HepG2 (cell line): ENCODE measurements around the gene CTNNA2. TPM values are rescaled to one million over a fixed set of nuclear protein-coding genes. Genes with fewer than 3 reads are reported as not detected.

Experiments used
- ATAC-seq: fragments of 200-7000 bp; cut with Tn5 transposase; 3 replicates; pipeline ENCODE4 v1.9.1; 2020; ENCODE audit warnings: mild to moderate bottlenecking, moderate library complexity
- BruUV-seq: library from RNA; stranded (reverse); fragments of 400-500 nt; replicated peaks from 2 replicates; lab custom pipeline; 2021; lab: Mats Ljungman, UMichigan
- CTCF ChIA-PET: fragments of 300-600 bp; formaldehyde crosslinking; extraction: SDS; loops from one replicate; lab custom pipeline; 2021; ENCODE audit warnings: low total read pairs, inconsistent platforms, low intra/inter-chr PET ratio; lab: Yijun Ruan, JAX
- POLR2A ChIA-PET: fragments of 350-600 bp; sonication (Branson Sonifier 250); formaldehyde crosslinking; loops from one replicate; lab custom pipeline; 2020; ENCODE audit warnings: antibody characterized with exemption, inconsistent platforms; lab: Yijun Ruan, JAX
- DNase-seq: peaks from one replicate; pipeline ENCODE4 v3.0.0-alpha.2; 2015; ENCODE audit warnings: low spot score
- FAIRE-seq: peaks from 3 replicates; lab custom pipeline; 2011; peaks lifted over from hg19 to GRCh38; lab: Jason Lieb, UNC
- H2AFZ ChIP-seq: one replicate; pipeline ENCODE4 v1.6.1; 2011; ENCODE audit warnings: low read length, inconsistent platforms
- H3K27ac ChIP-seq: fragments of 300-600 bp; 3 replicates; pipeline ENCODE4 v1.8.0; 2011; ENCODE audit warnings: mixed run types, mild to moderate bottlenecking, mixed read lengths, low read length, inconsistent platforms; ENCODE audit not compliant: insufficient read depth; ENCODE audit errors: extremely low read length
- H3K27me3 ChIP-seq, 2 experiments: fragments of 200-600 bp in 1 of 2; 2 replicates in 1 of 2; 3 replicates in 1 of 2; pipeline versions ENCODE4 v1.6.0 to v1.8.0; 2011; ENCODE audit warnings: low read length in 2 of 2, mild to moderate bottlenecking in 2 of 2, moderate library complexity in 2 of 2, inconsistent platforms in 1 of 2; ENCODE audit not compliant: insufficient read depth in 2 of 2, control insufficient read depth in 1 of 2
- H3K36me3 ChIP-seq, 2 experiments: fragments of 200-600 bp in 1 of 2; replicated peaks in 1 of 2; 2 replicates in 1 of 2; 3 replicates in 1 of 2; pipeline versions ENCODE4 v1.5.1 to v1.8.0; 2011; ENCODE audit warnings: low read length in 2 of 2, inconsistent platforms in 1 of 2; ENCODE audit not compliant: insufficient read depth in 2 of 2, control insufficient read depth in 1 of 2
- H3K4me1 ChIP-seq: 2 replicates; pipeline ENCODE4 v1.5.1; 2012; ENCODE audit warnings: low read length, inconsistent platforms; ENCODE audit not compliant: insufficient read depth
- H3K4me2 ChIP-seq: 2 replicates; pipeline ENCODE4 v1.6.0; 2011; ENCODE audit warnings: low read depth, low read length, inconsistent platforms
- H3K4me3 ChIP-seq, 3 experiments: fragments of 200-600 bp in 1 of 3; sonication (generic), shearing (Covaris generic) in 1 of 3; replicated peaks in 1 of 3; 2 replicates each; pipeline ENCODE4 v1.5.1; 2011 to 2016; ENCODE audit warnings: low read length in 3 of 3, inconsistent platforms in 2 of 3, low read depth in 2 of 3, mild to moderate bottlenecking in 2 of 3, control low read depth in 1 of 3, mixed read lengths in 1 of 3; ENCODE audit not compliant: insufficient read depth in 1 of 3
- H3K79me2 ChIP-seq: one replicate; pipeline ENCODE4 v1.6.1; 2011; ENCODE audit warnings: low read length, inconsistent platforms; ENCODE audit not compliant: insufficient read depth
- H3K9ac ChIP-seq: 2 replicates; pipeline ENCODE4 v1.6.0; 2011; ENCODE audit warnings: mild to moderate bottlenecking, low read depth, low read length, inconsistent platforms; ENCODE audit not compliant: insufficient read depth
- H3K9me3 ChIP-seq: 2 replicates; pipeline ENCODE4 v1.5.1; 2012; ENCODE audit warnings: mild to moderate bottlenecking, low read length
- H4K20me1 ChIP-seq: 2 replicates; pipeline ENCODE4 v1.6.0; 2011; ENCODE audit warnings: inconsistent platforms, mild to moderate bottlenecking, low read length, moderate library complexity; ENCODE audit not compliant: insufficient read depth
- KDM3A ChIP-seq: IDR thresholded peaks from 2 replicates; pipeline ENCODE4 v1.6.1; 2018; ENCODE audit warnings: low read depth, missing compliant biosample characterization
- KIAA2018 ChIP-seq: sonication (generic); formaldehyde crosslinking; IDR thresholded peaks from 2 replicates; pipeline ENCODE4 v1.5.0; 2020; ENCODE audit warnings: mild to moderate bottlenecking, missing genetic modification reagents, borderline replicate concordance
- MAFF ChIP-seq: IDR thresholded peaks from 2 replicates; pipeline ENCODE4 v1.6.1; 2011; ENCODE audit warnings: low read depth, low read length, improper control_type of control experiment
- MAFK ChIP-seq, 2 experiments: IDR thresholded peaks in 1 of 2; conservative IDR thresholded peaks in 1 of 2; 2 replicates each; pipeline ENCODE4 v1.6.1; 2011; ENCODE audit warnings: improper control_type of control experiment in 2 of 2, low read length in 2 of 2
- NCOA2 ChIP-seq: sonication (generic); formaldehyde crosslinking; IDR thresholded peaks from 2 replicates; pipeline ENCODE4 v1.8.0; 2022; ENCODE audit warnings: inconsistent platforms
- SAP130 ChIP-seq: IDR thresholded peaks from 2 replicates; pipeline ENCODE4 v1.6.1; 2016; ENCODE audit warnings: low read depth
- ZNF10 ChIP-seq: sonication (generic); formaldehyde crosslinking; IDR thresholded peaks from 2 replicates; pipeline ENCODE4 v1.4.0; 2020; ENCODE audit warnings: mild to moderate bottlenecking, low read depth, missing genetic modification reagents, borderline replicate concordance
- ZNF550 ChIP-seq: sonication (generic); formaldehyde crosslinking; IDR thresholded peaks from 2 replicates; pipeline ENCODE4 v1.4.0; 2020; ENCODE audit warnings: mild to moderate bottlenecking, missing genetic modification reagents, borderline replicate concordance
- ZNF879 ChIP-seq: sonication (generic); formaldehyde crosslinking; IDR thresholded peaks from 2 replicates; pipeline ENCODE4 v1.8.1; 2023; ENCODE audit warnings: missing genetic modification reagents
- WGBS: methylation state at CpG from one replicate; pipeline ENCODE4 v1.1.6; 2017; ENCODE audit warnings: low lambda C conversion rate; 5-methylcytosine and 5-hydroxymethylcytosine counted together
- in situ Hi-C: cut with HindIII; loops from 2 replicates; pipeline ENCODE4 v1.10.0; 2017; ENCODE audit warnings: low pct_unique_long_range_greater_than_20kb; ENCODE audit not compliant: extremely low pct_ligation_motif_present
- intact Hi-C: fragments of 100-400 bp; cut with micrococcal nuclease; formaldehyde crosslinking; loops from one replicate; pipeline ENCODE4 v1.10.0; 2022; ENCODE audit not compliant: unreplicated experiment
- polyA plus RNA-seq, 8 experiments: library from polyadenylated mRNA; depleted of rRNA in 3 of 8; stranded (reverse) in 7 of 8; unstranded in 1 of 8; fragments of >200 nt; fragmentation: Illumina TruSeq in 4 of 8; extraction: Trizol in 4 of 8; gene quantifications; 2 replicates each; pipeline versions ENCODE4 v1.2.1 to v1.2.3, GENCODE V29; 2011 to 2016; ENCODE audit warnings: low read depth in 4 of 8, missing spikeins in 1 of 8, mixed read lengths in 1 of 8; ENCODE audit not compliant: insufficient read depth in 1 of 8
- total RNA-seq, 5 experiments: library from RNA; depleted of rRNA; stranded (reverse); fragments of >200 nt; fragmentation: Illumina TruSeq; extraction: Trizol; gene quantifications; 2 replicates each; pipeline ENCODE4 v1.2.3, GENCODE V29; 2016; ENCODE audit warnings: low read depth in 1 of 5
- TF ChIP-seq, protein P1 (sequence below): sonication (generic); formaldehyde crosslinking; IDR thresholded peaks from 2 replicates; pipeline ENCODE4 v1.5.1; 2020; ENCODE audit warnings: missing genetic modification reagents, mild to moderate bottlenecking, borderline replicate concordance
- TF ChIP-seq, protein P2 (sequence below): sonication (generic); formaldehyde crosslinking; IDR thresholded peaks from 2 replicates; pipeline ENCODE4 v1.4.0; 2020; ENCODE audit warnings: missing genetic modification reagents

CTNNA2 gene
- total and polyA plus RNA-seq, 2 of the 13 experiments (the other 11 are each of a cell fraction or from before 2014, with no cell fraction given): not detected

GRCh38 chr2:80634590-80634989, 1121.7 kb downstream of the CTNNA2 start:
- WGBS: 2% methylated on average over 4 of the region's 4 CpGs
- intact Hi-C loops: no loop called here
- H3K4me3 ChIP-seq: no peak overlapping the region
- no peak overlapping the region for H3K4me2 ChIP-seq
- no peak for FAIRE-seq
- no peak overlapping the region for H2AFZ ChIP-seq
- peaks cover 96% of the 10 kb centered on the region for H3K9me3 ChIP-seq
- no peaks in the 10 kb centered on the region for H3K27me3 ChIP-seq
- POLR2A ChIA-PET: no interaction called here
- H4K20me1 ChIP-seq: no peaks in the 10 kb centered on the region
- H3K27ac ChIP-seq: no peak overlapping the region
- no peak for ATAC-seq
- no peaks in the 10 kb centered on the region for H3K4me1 ChIP-seq
- in situ Hi-C loops: no loop called here
- DNase-seq: no peak
- H3K36me3 ChIP-seq: no peaks in the 10 kb centered on the region
- no peak overlapping the region for H3K9ac ChIP-seq
- no TSS peak for BruUV-seq
- TF ChIP-seq, protein P1, sequence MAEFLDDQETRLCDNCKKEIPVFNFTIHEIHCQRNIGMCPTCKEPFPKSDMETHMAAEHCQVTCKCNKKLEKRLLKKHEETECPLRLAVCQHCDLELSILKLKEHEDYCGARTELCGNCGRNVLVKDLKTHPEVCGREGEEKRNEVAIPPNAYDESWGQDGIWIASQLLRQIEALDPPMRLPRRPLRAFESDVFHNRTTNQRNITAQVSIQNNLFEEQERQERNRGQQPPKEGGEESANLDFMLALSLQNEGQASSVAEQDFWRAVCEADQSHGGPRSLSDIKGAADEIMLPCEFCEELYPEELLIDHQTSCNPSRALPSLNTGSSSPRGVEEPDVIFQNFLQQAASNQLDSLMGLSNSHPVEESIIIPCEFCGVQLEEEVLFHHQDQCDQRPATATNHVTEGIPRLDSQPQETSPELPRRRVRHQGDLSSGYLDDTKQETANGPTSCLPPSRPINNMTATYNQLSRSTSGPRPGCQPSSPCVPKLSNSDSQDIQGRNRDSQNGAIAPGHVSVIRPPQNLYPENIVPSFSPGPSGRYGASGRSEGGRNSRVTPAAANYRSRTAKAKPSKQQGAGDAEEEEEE (CRISPR knock-in tag): no peak
- TF ChIP-seq, protein P2, sequence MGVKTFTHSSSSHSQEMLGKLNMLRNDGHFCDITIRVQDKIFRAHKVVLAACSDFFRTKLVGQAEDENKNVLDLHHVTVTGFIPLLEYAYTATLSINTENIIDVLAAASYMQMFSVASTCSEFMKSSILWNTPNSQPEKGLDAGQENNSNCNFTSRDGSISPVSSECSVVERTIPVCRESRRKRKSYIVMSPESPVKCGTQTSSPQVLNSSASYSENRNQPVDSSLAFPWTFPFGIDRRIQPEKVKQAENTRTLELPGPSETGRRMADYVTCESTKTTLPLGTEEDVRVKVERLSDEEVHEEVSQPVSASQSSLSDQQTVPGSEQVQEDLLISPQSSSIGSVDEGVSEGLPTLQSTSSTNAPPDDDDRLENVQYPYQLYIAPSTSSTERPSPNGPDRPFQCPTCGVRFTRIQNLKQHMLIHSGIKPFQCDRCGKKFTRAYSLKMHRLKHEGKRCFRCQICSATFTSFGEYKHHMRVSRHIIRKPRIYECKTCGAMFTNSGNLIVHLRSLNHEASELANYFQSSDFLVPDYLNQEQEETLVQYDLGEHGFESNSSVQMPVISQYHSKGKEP (CRISPR knock-in tag): no peak
- TF ChIP-seq MAFK (conservative IDR thresholded peaks at IDR 0.05 in 1 of 2, IDR thresholded peaks at IDR 0.05 in 1 of 2; ENCODE audit: low read length in 2 of 2): peak; percentile 55 to 76; a peak in 3 of 4 replicates
- TF ChIP-seq MAFF: peak; percentile 46; the same call in 1 of the 2 replicates
- TF ChIP-seq ZNF550 (CRISPR knock-in tag): no peak
- no peak for TF ChIP-seq KIAA2018
- no peak for TF ChIP-seq ZNF879 (CRISPR knock-in tag)
- no peak for TF ChIP-seq KDM3A (CRISPR knock-in tag)
- no peak for TF ChIP-seq NCOA2
- TF ChIP-seq SAP130 (CRISPR knock-in tag): no peak
- no peak for TF ChIP-seq ZNF10 (CRISPR knock-in tag)
- CTCF ChIA-PET: no interaction called here
- no peaks in the 10 kb centered on the region for H3K79me2 ChIP-seq
